CD4-positive, alpha-beta T cell treated with Interleukin-15 for 4 hours (primary cell): ENCODE data around the gene FHIT.

ENCODE experiments used
- DNase-seq: peaks from one replicate; pipeline ENCODE4 v3.0.0-alpha.2; 2020; ENCODE audit warnings: low spot score

FHIT gene

DNA sequence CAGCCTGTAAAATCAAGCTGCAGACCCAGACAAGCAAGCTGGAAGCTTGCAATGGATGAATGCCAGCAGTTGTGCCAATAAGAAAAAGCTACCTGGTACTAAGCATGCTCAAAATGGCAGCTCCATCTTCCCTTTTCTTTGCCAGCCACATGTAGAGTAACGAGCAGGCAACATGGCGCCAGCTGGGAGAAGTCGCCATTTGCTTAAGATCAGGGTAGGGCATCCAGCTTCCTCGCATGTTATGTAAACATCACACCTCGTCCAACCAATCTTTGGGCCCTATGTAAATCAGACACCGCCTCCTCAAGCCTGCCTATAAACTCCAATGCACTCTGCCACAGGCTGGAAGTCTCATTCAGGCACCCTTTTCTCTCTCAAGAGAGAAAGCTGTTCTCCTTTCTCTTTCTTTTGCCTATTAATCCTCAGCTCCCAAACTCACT is 973.9 kb downstream of the FHIT start:
- no peak for DNase-seq

DNA sequence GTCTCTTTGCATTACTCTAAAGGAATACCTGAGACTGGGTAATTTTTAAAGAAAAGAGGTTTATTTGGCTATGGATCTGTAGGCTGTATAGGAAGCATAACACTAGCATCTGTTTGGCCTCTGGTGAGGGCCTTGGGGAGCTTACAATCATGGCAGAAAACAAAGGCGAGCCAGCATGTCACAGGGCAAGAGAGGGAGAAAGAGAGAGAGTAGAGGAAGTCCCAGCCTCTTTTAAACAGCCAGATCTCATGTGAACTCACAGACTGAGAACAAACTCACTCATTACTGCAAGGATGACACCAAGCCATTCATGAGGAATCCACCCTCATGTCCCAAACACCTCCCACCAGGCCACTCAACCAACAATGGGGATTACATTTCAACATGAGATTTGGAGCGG is 974.6 kb downstream of the FHIT start:
- DNase-seq = no peak

DNA sequence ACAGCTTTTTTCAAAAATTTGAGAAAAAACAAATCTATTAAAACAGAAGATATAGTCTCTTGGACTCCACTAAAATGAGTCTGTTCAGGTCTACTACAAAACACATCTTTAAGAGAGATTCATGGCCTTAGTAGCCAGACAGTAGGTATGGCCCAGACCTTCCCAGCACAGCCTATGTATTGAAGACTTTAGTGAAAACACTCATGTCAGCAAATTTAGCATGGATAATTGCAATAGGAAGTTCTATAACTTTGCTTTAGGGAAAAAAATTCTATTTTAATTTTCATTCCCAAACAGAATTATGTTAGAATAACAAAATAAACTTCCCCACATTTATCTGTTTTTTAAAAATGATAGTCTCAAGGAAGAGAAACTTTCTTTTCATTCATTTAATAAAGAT is 976.6 kb downstream of the FHIT start:
- DNase-seq = no peak

GRCh38 chr3:60274098-60274497 is 977.2 kb downstream of the FHIT start:
- DNase-seq = no peak

- no peak for DNase-seq
Observed at GRCh38 chr3:60269829-60270266, 981.4 kb downstream of the FHIT start.

GRCh38 chr3:60269377-60269776 is 981.9 kb downstream of the FHIT start:
- no peak for DNase-seq

DNA sequence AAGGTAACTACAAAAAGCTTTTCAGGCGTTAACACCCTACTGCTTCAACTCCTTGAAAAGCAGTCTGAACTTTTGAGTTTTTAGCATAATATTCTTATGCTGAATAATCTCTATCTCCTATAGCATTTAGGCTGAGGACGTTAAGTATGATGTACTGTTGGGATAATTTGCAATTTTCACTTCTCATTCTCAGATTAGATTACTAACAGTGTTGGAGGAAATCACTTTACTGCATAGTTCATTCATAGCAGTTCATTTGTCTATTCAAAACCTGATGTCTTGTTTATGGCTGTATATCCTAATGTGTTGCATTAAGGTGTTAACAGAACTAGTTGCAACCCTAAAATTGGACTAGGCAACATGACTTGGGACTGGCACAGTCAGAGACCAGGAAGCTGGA is 983.1 kb downstream of the FHIT start:
- no peak for DNase-seq

DNA sequence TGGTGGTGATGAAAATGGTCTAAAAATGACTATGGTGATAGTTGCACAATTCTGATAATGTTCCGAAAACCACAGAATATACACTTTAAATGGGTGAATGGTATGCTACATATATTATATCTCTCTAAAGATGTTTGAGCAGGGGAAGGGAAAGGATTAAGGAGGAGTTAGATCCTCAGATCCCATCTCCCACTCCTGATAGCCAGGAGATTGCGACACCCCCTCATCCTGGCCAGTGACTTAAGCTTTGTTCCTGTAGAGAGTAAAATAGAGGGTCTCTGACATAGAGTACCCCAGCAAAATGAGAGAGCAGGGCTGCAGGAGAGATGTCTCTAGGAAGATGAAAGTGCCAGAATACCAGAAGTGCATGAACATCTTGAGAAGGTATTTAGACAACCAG is 984.8 kb downstream of the FHIT start:
- no peak for DNase-seq

DNA sequence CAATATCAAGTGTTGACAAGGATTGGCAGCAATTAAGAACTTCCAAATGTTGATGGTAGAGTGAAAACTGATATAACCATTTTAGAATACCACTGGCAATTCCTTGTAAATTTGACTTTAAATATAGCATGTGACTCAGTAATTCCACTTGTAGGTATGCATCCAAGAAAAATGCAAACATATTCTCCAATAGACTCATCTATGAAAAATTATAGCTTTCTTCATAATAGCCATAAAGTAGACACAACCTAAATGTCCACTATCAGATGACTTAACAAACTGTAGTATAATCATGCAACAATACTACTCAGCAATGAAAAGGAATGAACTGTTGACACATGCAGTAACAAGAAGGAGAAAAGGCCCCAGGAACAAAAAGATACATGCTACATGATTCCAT is 988.1 kb downstream of the FHIT start:
- no peak for DNase-seq

DNA sequence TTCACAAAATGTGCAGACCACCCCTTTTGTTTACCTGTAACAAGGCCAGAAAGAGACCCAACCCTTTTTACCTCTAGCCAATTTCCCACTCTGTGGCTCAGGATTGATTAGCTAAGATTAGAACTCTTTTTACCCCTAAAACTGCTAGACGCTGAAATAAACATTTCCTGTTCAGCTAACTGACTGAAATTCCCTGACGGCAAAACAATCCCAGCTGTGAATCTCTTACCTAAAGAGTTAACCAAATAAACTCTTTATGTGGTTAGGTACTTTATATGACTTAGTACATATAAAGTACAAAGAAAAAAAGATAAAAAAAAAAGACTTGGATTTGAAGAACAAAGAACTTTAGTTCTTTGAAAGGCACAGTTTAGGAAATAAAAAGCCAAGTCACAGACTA is 988.7 kb downstream of the FHIT start:
- DNase-seq = no peak

GRCh38 chr3:60260546-60260945 is 990.7 kb downstream of the FHIT start:
- no peak for DNase-seq

GRCh38 chr3:60250810-60251209 is 1000.4 kb downstream of the FHIT start:
- no peak for DNase-seq

DNA sequence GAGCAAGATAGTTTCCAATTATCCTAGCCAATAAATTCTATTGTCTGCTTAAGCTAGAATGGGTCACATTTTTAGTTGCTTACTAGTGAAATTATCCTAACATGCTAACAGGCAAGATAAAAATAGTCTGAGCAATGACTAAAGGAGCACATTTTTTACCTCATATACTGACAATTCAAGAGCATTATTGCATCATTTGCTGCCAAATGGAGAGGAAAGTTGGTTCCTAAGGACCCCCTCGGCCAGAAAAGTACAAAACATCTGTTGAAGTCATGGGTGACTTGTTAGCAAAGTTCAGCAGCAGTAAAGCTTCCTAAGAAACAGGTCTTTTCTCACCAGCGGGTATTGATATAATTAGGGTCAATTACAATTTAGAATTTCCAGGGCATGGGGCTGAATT is 1001.0 kb downstream of the FHIT start:
- no peak for DNase-seq

DNA sequence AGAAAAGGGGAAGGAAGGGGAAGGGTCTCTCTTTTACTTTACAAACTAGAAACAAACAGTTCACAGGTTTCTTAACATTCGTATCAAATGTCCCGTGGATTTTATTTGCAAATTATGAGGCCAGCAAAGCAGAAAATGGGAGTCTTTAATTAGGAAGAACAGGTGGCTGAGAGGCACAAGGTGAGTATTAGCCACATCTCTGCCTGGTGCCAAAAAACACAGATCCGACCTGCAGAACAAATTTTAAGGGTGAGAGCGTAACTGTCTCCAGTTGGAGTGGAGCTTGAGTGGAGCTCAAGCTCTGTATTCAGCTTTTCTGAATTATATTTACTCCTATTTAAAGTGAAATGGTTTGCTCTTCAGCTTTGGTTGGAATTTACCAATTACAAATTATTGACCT is 1004.9 kb downstream of the FHIT start:
- DNase-seq = no peak

DNA sequence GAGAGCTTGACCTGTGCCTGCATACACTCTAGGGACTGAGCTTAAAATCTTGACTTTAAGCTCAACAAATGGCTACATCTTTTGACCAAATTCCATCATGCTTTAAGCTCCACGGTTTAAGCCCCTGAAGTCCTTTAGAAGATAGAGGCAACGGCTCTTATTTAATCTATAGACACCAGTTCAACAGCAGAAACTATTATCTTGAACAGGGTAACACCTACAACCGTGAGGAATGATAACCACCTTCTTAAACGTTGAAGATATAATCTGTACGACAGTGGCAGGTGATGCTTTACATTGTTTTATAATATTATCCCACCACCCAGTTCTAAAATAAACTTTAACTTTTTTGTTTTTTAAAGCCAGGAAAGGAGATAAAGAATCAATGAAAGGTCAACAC is 1007.8 kb downstream of the FHIT start:
- DNase-seq = no peak

GRCh38 chr3:60240492-60240891 is 1010.8 kb downstream of the FHIT start:
- DNase-seq = no peak

DNA sequence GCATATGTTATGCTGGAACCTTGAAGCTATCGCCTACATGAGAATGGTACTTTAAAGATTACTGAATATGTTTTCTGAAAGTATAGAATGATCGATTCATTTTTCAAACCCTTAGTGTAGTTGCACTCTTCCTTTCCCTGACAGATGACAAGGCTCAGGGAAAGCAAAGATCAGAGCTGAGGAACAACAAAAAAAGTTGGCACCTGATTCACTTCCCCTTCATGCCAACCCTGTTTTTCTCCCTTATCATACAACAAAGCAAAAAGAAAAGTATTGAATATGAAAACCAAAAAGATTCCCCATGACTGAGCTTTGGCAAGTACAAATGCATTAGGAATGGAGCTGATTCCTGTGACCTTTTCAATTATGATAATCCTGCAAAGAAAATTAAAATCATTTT is 1012.7 kb downstream of the FHIT start:
- DNase-seq = no peak

GRCh38 chr3:60229502-60229901 is 1021.8 kb downstream of the FHIT start:
- DNase-seq = no peak

GRCh38 chr3:60228823-60229222 is 1022.4 kb downstream of the FHIT start:
- DNase-seq = no peak

DNA sequence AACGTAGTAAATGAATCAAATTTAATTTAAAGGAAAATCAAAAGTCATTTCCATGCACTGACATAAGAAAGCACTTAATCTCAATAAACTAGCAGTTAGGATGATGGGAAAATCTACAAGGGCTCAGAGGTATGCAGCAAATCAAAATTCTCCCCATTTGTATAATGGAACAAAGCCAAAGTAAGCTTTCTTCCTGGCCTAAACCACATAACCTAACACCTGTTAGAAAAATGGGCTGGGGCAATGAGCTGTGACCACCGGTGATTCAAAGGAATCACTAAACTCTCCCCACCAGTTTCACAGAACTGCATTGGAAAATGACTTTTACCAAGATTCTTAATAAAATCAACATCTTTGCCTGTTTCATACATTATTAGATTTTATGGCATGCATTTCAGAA is 1024.3 kb downstream of the FHIT start:
- DNase-seq = no peak

DNA sequence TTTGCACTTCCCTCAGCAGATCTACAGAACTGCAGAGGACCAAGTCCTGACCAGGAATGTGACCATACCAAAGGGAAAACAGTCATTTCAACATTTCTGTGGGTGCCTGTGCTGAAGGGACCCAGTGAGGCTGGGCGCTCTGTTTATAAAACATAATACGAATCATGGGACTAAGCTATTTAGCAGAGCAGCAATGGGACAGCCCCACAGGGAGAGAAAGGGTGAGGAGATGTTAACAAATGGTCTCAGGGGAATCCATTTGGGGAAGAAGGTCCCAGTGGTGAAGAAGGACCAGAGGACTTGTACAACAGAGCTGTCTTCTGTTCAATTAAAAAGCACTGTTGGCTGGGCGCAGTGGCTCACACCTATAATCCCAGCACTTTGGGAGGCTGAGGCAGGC is 1025.4 kb downstream of the FHIT start:
- no peak for DNase-seq

DNA sequence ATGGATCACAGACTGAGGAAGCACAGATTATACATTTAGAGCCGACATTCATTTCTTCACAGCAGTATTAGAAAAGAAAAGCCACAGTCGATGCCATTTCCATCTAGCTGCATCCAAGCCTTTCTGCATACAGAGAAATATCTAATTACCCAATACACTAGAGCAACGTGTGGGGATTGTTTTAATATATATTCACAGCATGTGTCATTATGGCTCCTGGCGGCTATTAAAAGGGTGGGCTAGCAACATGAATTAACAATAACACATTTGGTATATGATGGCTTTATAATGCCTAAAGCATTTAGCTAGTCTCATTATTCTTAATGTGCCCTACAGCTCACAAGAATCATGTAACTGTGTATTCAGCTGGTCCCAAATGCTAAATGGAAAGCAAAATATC is 1030.5 kb downstream of the FHIT start:
- no peak for DNase-seq

- DNase-seq = no peak
Observed at GRCh38 chr3:60219501-60219900, 1031.8 kb downstream of the FHIT start.

- no peak for DNase-seq
Observed at GRCh38 chr3:60217156-60217911, 1033.9 kb downstream of the FHIT start.
